Measurements from ENCODE around the gene CELF4.

The CELF4 gene

DNA sequence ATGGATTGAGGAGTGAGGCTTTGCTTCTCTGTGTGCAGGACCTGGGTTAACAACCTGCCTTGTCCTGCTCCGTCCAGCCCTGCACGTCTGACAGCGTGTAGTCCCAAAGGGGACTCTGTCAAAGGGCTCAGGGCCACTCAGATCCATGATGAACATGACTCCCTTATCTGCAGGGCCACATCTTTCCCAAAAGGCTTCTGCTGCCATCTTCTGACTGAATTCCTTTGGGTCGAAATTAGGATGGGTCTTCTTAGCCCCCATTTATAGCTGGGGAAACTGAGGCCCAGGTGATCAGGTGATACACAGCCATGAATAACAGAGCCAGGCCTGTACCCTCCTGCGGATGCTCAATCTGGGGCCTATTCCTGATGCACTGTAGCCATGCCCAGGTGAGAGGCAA, 109.2 kb downstream of the CELF4 start:
- no peaks in the 10 kb centered on the region for H3K27me3 ChIP-seq (ENCODE audit: insufficient read depth, low read length, poor library complexity)
- TF ChIP-seq, protein P1, sequence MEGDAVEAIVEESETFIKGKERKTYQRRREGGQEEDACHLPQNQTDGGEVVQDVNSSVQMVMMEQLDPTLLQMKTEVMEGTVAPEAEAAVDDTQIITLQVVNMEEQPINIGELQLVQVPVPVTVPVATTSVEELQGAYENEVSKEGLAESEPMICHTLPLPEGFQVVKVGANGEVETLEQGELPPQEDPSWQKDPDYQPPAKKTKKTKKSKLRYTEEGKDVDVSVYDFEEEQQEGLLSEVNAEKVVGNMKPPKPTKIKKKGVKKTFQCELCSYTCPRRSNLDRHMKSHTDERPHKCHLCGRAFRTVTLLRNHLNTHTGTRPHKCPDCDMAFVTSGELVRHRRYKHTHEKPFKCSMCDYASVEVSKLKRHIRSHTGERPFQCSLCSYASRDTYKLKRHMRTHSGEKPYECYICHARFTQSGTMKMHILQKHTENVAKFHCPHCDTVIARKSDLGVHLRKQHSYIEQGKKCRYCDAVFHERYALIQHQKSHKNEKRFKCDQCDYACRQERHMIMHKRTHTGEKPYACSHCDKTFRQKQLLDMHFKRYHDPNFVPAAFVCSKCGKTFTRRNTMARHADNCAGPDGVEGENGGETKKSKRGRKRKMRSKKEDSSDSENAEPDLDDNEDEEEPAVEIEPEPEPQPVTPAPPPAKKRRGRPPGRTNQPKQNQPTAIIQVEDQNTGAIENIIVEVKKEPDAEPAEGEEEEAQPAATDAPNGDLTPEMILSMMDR (IDR thresholded peaks at IDR 0.05; ENCODE audit: borderline replicate concordance, extremely low read depth, low read length, poor library complexity, severe bottlenecking) = no peak
- no peak for TF ChIP-seq EZH2 (IDR thresholded peaks at IDR 0.05; ENCODE audit: borderline replicate concordance, low read depth, low read length, severe bottlenecking)
- ATAC-seq (ENCODE audit: insufficient read depth, low read depth) = no peak

DNA sequence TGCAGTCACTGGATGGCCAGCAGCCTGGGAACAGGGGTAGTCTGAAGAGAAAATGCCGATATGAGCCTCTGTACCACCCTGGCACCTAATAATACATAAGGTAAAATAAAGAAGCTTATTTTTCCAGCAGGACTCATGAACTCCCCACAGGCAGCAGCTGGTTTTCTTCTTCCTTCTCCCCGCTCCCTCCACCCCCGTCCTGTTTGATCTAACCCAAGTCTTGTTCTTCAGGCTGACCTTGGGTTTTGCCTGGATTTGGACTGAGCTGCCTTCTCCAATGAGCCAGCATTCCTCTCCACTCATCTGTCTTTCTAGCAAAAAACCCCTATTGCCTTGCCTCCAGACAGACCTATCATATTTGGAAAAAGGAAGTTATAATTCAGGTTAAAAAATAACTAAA, 111.8 kb downstream of the CELF4 start:
- no peaks in the 10 kb centered on the region for H4K20me1 ChIP-seq (ENCODE audit: insufficient read depth, low read length)
- H3K4me3 ChIP-seq (ENCODE audit: low read depth in 1 of 2, low read length in 2 of 2) = no peak overlapping the region
- no peak overlapping the region for H3K27ac ChIP-seq (ENCODE audit: low read length)
- no peaks in the 10 kb centered on the region for H3K79me2 ChIP-seq (ENCODE audit: insufficient read depth, low read length)
- no peak overlapping the region for H3K4me2 ChIP-seq (ENCODE audit: insufficient read depth, low read length)
- H3K36me3 ChIP-seq (ENCODE audit: insufficient read depth, low read length) = no peaks in the 10 kb centered on the region
- H2AFZ ChIP-seq (ENCODE audit: low read depth, low read length) = no peak overlapping the region
- no peak overlapping the region for H3K9ac ChIP-seq (ENCODE audit: low read depth, low read length)
- no peaks in the 10 kb centered on the region for H3K27me3 ChIP-seq (ENCODE audit: insufficient read depth, low read length, poor library complexity)
- ATAC-seq (ENCODE audit: insufficient read depth, low read depth) (no peak), DNase-seq (no peak)
- no peak for TF ChIP-seq EZH2 (IDR thresholded peaks at IDR 0.05; ENCODE audit: borderline replicate concordance, low read depth, low read length, severe bottlenecking)
- TF ChIP-seq, protein P1 (IDR thresholded peaks at IDR 0.05; ENCODE audit: borderline replicate concordance, extremely low read depth, low read length, poor library complexity, severe bottlenecking) = no peak
- H3K4me1 ChIP-seq (ENCODE audit: insufficient read depth, low read length) = no peaks in the 10 kb centered on the region
- H3K9me3 ChIP-seq (ENCODE audit: insufficient read depth, low read length, severe bottlenecking) = no peaks in the 10 kb centered on the region

More for the DNA sequence above, 109.2 kb downstream of the CELF4 start:
- Histone ChIP-seq H3K27ac (ENCODE audit: low read length) (no peak overlapping the region), H3K9me3 (ENCODE audit: insufficient read depth, low read length, severe bottlenecking) (no peaks in the 10 kb centered on the region), H3K4me1 (ENCODE audit: insufficient read depth, low read length) (no peaks in the 10 kb centered on the region), H2AFZ (ENCODE audit: low read depth, low read length) (no peak overlapping the region), H3K36me3 (ENCODE audit: insufficient read depth, low read length) (no peaks in the 10 kb centered on the region), H3K4me3 (ENCODE audit: low read depth in 1 of 2, low read length in 2 of 2) (no peak overlapping the region), H4K20me1 (ENCODE audit: insufficient read depth, low read length) (no peaks in the 10 kb centered on the region), H3K9ac (ENCODE audit: low read depth, low read length) (no peak overlapping the region), H3K79me2 (ENCODE audit: insufficient read depth, low read length) (no peaks in the 10 kb centered on the region), H3K4me2 (ENCODE audit: insufficient read depth, low read length) (no peak overlapping the region)
- DNase-seq = no peak

DNA sequence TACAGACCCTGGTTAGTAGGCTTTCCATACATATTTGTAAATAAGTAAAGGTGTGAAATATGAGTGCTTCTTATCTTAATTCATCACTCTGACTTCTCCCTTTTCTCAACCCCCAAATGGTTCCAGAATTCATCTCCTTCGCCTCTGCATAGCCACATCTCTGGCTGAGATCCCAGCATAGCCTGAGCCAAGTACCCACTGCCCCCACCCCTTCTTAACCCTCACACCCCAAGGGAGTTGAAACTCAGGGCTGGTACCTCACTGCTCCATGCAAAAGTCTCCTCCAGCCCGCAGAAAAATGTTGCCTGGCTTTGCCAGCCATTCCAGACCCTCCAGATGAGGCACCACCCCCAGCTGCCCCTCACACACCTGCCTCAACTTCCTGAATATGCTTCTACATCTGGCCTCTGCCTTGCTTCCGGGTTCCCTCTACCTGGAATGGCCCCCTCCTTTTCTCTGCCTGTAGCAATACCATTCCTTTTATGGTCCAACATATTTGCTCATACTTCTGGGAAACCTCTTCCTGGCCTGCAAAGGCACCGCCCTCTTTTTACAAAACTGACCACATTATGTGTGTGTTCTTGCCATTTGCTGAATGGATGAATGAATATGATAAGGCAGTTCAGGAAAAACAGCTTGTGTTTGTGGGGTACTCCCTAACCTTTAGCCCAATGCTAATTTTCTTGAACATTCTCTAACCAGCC, 112.8 kb downstream of the CELF4 start:
- Histone ChIP-seq H3K4me1 (ENCODE audit: insufficient read depth, low read length) (no peaks in the 10 kb centered on the region), H2AFZ (ENCODE audit: low read depth, low read length) (no peak overlapping the region), H3K4me2 (ENCODE audit: insufficient read depth, low read length) (no peak overlapping the region), H3K9ac (ENCODE audit: low read depth, low read length) (no peak overlapping the region), H4K20me1 (ENCODE audit: insufficient read depth, low read length) (no peaks in the 10 kb centered on the region), H3K36me3 (ENCODE audit: insufficient read depth, low read length) (no peaks in the 10 kb centered on the region), H3K4me3 (ENCODE audit: low read depth in 1 of 2, low read length in 2 of 2) (no peak overlapping the region), H3K27me3 (ENCODE audit: insufficient read depth, low read length, poor library complexity) (no peaks in the 10 kb centered on the region), H3K79me2 (ENCODE audit: insufficient read depth, low read length) (no peaks in the 10 kb centered on the region), H3K9me3 (ENCODE audit: insufficient read depth, low read length, severe bottlenecking) (no peaks in the 10 kb centered on the region), H3K27ac (ENCODE audit: low read length) (no peak overlapping the region)
- DNase-seq (no peak), ATAC-seq (ENCODE audit: insufficient read depth, low read depth) (no peak)
- TF ChIP-seq, protein P1 (IDR thresholded peaks at IDR 0.05; ENCODE audit: borderline replicate concordance, extremely low read depth, low read length, poor library complexity, severe bottlenecking) = no peak
- TF ChIP-seq EZH2 (IDR thresholded peaks at IDR 0.05; ENCODE audit: borderline replicate concordance, low read depth, low read length, severe bottlenecking) = no peak

Data from DND-41 (cell line).